M059J (cell line): Measurements from ENCODE around the gene MEDAG. TPM values are rescaled to one million over a fixed set of nuclear protein-coding genes. Genes with fewer than 3 reads are reported as not detected.

Experiments
- DNase-seq: peaks from one replicate; pipeline ENCODE4 v3.0.0-alpha.2; 2012; ENCODE audit warnings: low read depth
- total RNA-seq: library from RNA; depleted of rRNA; stranded (reverse); fragments of >200 nt; shearing (Covaris generic); gene quantifications from 2 replicates; pipeline ENCODE4 v1.2.3, GENCODE V29; 2014; rRNA removed

The MEDAG gene
- total RNA-seq, result 0.07 and 0.12 TPM in 2 replicates

- no peak for DNase-seq
Measured at GRCh38 chr13:30905932-30906383, at the start of gene MEDAG. MEDAG (plus strand) TSS chr13:30906271; CDS start chr13:30906516, 245 bp downstream.

DNA sequence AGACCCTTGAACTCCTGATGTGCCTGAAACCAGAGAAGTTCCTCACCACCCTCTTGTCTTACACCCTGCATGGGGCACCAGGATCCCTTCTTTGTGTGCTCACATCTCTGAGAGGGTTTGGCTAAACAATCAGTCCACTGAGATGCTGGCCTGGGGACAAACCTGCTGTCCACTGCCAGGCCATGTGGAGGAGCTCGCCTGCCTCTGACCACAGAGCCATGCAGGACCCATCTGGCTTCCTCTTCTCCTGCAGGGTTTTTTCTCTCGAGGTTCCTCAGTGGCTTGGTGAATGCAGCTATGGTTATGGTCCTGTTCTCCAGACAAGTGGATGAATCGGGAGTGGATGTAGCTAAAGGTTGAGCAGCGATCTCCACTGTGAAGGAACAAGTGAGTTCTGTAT lies 49.1 kb upstream of the MEDAG start:
- DNase-seq, result peak; percentile 18

GRCh38 chr13:30857636-30858035 lies 48.4 kb upstream of the MEDAG start:
- DNase-seq, result no peak

DNA sequence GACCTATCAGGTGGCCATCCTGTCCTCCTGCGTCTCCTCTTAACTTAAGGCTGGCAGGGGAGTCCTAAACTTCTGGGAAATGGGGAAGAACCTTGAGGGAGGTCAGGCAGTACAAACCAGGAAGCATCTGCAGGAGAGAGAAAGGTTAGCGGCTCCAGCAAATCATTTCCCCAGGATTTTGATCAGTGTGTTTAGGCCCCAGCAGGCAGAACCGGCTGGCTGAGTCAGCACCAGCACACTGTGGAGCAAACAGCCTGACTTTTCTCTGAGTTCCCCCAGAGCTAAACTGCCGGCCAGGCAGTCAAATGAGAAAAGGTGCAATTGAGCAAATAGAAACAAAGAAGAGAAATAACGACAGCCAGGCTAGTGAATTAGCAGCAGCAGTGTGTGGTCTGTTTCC lies 46.7 kb upstream of the MEDAG start:
- no peak for DNase-seq

- no peak for DNase-seq
Measured at GRCh38 chr13:30861163-30861562, 44.9 kb upstream of the MEDAG start.

DNA sequence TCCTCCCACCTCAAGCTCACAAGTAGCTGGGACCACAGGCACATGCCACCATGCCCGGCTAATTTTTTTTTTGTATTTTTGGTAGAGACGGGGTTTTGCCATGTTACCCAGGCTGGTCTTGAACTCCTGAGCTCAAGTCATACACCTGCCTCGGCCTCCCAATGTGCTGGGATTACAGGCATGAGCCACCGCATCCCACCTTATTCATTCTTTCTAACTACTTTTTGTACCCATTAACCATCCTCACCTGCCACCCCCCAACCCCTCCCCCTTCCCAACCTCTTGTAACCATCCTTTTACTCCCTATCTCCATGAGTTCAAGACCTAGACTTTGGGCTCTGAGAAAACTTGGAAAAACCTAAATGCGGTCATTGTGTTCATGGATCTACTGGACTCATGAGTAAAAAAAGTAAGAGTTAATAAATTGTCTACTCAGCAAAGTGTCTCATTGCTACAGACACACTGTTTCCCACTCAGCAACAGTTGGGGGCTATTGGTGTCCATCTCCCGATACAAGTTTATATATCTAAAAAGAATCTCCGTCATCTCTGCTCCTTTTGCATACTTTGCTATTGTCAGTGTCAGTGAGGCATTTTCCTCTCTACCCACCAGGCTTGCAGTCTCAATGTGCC lies 44.1 kb upstream of the MEDAG start:
- DNase-seq, result no peak

- no peak for DNase-seq
Measured at GRCh38 chr13:30862707-30863106, 43.4 kb upstream of the MEDAG start.

GRCh38 chr13:30863231-30863630 lies 42.8 kb upstream of the MEDAG start:
- DNase-seq, result no peak

DNA sequence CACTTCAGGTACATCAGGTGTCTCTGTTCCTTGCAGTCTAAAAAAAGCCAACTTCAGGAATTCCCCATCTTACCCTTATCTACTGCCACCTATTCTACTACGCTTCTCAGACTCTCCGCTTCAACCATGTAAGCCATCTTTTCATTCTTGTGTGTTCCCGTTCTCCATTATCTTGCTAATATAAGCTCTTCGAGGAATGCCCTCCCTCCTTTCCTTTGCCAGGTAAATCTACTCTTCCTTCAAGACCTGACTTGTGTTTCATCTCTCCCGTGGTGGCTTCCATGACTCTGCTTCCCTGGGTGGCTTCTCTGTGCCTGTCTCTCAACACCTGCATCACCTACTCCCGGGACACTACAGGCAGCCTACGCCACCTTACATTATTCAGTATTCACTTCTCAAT lies 42.3 kb upstream of the MEDAG start:
- no peak for DNase-seq

DNA sequence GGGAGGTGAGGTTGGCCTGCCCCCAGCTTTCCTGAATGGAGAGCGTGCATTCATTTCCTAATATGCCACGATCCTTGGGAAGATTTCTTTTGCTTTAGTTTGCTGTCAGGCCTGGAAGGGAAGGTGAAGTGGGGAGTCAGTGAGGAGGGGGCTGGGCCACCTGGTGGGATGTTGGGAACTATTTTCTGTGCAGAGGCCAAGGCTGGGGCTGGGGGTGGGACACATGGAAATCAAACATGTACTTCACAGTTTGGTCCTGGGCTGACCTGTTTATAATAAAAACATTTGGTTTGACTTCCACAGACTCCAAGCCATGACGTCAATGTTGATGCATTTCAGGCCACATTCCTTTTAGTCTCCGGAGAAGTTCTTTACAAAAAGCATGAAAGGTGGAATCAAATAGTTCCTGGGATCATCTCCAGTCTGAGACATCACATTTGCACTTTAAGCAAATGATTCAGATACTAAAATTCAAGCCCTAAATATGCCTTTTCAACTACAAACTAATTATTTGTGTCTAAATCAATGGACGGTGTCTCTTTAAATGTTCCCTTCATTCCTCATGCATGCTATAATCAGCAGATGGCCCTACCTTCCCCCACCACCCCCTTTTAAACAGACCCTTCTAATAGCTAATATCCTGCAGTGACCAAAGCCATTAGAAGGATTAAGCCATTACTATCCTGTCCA lies 41.5 kb upstream of the MEDAG start:
- DNase-seq, result peak; percentile 89

DNA sequence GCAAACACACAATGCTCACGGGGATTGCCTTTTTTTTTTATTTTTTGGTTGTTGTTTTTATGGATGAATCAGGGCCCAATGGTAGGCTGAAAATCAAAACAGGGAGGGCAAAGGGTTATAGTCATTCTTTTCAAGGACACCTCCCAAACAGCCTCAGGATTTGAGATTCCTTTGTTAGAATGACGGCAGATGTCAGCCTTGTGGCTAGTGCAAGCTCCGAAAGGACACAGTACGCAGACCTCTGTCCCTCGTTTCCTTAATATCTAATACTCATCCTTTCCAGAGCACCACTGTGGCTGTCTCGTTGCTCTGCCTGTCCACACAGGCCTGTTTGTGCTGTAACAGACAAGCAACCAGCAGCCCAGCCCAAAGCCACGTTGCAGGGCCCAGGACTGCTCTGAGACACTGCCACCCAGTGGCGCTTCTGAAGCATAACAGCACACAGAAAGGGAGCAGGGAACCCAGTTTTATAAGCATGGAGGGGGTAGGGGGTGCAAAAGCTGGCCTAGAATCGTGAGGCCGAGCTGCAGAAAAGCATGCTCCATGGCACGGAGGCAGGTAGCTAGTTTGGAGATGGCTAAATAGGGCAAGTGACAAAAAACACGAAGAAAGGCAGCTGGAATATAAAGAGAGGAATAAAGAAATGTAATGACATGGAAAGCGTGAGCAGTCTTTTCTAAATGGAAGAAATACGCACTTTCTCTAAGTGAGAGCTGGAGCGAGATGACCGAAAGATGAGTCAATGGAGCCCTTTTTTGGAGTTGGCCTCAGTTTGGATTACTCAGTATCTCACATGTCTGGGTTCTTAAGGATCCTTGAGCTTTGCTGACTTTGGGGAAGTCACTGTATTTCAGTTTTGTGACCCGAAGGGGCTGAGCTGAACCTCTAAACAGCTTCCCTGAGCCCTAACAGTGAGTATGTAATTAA lies 40.7 kb upstream of the MEDAG start:
- DNase-seq, result peak; percentile 87

DNA sequence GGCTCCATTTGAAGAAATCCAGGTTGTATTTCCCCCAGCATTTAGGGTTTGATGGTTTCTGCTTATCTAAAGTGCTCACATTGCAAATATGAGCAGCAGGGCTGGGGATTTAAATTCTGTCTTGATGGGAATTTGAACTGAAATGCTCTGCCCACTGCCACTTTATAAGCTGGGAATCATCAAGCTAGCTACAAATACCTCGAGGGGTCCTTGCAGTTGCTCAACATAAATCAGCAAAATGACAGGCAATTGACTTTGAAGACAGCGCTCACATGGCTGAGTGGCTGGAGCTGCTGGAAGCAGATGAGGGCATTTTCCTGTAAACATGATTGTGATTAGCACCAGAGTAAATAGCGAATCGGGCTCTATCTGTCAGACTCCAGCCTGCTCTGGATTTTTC lies 39.4 kb upstream of the MEDAG start:
- DNase-seq, result no peak

DNA sequence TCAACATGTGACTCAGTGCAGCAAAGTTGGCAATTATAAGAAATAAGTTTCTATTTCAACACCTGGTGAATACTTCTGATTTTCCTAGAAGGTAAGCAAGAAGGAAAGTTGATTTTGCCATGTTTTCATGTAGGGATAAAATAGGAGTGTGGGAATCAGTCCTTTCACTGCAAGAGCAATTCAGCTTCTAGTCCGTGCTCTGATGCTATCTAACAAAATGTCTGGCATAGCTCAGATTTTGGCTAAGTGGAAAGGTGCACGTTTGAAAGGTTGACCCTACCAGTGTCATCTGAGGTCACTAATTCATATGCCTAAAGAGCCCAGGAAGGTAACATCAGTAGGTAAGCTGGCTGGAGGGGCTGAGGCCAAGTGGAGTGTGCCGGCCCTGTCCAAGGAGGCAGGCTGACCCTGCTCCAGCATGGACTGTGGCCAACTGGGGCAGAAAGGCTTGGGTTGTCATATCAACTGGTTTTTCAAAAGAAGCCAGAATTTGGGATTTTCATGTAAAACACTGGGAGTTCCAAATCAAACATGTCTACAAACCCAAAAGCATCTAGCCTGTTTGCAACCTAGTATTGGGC lies 38.9 kb upstream of the MEDAG start:
- no peak for DNase-seq

DNA sequence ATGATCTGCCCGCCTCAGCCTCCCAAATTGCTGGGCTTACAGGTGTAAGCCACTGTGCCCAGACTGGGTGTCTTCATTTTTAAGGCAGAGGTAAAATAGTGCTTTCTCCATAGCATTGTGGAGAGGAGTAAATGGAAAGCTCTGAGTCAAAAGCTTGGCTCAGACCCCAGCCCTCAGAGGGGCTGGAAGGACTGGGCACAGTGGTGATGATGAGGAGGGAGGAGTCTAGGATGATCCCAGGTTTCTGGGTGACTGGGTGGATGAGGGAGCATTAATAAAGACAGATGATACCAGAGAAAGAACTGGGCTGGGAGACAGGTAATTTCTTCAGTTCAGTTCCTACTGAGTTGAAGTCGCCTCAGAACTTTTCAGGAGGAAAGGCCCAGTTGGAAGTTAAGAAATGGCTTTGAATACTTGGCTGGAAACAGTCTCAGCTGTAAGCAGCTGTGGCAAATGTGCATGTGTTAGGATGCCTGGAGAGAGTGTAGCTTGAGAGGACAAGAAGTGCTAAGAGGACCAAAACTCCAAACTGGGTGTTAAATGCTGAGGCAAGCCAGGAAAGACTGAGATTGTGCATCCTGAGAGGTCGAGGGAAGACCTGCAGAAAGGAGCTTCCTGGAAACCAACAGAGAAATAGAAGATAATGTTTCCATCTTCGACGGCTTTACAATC lies 37.1 kb upstream of the MEDAG start:
- peak; percentile 64 for DNase-seq

GRCh38 chr13:30869491-30869890 lies 36.6 kb upstream of the MEDAG start:
- peak; percentile 53 for DNase-seq

DNA sequence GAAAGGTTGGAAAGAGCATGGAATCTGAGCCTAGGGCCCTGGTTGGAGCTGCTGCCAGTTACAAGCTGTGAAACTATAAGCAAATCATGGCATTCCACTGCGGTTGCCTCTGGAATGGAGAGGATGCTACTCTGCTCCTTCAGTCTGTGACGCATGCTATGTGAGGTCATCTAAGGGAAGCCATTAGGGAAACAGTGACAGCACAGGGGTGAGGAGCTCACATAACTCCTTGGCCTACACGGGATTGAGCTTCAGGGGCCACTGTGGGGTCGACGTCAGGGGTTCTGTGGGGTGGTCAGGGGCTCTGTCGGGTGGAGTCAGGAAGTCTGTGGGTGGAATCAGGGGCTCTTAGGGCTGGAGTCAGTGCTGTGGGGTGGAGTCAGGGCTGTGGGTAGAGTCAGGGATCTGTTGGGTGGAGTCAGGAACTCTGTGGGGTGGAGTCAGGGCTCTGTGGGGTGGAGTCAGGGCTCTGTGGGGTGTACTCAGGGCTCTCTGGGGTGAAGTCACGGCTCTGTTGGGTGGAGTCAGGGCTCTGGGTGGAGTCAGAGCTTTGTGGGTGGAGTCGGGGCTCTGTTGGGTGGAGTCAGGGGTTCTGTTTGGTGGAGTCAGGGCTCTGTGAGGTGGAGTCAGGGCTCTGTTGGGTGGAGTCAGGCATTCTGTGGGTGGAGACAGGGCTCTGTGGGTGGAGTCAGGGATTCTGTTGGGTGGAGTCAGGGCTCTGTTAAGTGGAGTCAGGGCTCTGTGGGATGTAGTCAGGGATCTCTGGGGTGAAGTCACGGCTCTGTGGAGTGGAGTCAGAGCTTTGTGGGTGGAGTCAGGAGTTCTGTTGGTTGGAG lies 35.8 kb upstream of the MEDAG start:
- DNase-seq, result peak; percentile 98

DNA sequence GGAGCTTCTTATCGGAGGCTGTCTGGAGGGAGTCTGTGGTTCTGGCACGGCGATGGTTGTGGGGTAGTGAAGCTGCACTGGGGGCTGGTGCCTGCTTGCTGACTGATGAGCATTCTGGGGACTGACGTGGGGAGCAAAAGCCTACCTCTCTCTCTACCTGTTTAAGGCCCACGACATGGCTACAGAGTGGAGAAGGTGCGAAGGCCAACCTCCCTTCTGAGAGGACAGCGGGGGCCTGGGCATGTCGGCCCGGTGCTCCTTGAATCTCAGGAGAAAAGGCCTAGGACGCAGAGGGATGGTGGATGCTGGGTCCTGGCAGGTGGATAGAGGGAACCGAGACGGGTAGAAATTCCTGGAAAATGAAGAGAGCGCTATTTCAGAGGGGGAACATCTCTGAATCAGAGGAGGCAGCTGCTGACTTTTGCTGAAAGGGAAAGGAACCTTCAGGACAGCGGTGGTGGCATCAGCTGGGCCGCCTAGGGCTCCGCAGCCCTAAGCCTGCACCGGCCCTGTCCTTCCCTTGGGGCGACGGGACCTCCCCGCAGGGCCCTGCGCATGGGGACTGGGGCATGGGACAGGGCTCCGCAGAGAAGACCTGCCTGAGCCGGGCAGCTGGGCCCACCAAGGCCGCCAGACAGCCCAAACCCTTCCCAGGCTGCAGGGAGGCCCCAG lies 35.0 kb upstream of the MEDAG start:
- no peak for DNase-seq

DNA sequence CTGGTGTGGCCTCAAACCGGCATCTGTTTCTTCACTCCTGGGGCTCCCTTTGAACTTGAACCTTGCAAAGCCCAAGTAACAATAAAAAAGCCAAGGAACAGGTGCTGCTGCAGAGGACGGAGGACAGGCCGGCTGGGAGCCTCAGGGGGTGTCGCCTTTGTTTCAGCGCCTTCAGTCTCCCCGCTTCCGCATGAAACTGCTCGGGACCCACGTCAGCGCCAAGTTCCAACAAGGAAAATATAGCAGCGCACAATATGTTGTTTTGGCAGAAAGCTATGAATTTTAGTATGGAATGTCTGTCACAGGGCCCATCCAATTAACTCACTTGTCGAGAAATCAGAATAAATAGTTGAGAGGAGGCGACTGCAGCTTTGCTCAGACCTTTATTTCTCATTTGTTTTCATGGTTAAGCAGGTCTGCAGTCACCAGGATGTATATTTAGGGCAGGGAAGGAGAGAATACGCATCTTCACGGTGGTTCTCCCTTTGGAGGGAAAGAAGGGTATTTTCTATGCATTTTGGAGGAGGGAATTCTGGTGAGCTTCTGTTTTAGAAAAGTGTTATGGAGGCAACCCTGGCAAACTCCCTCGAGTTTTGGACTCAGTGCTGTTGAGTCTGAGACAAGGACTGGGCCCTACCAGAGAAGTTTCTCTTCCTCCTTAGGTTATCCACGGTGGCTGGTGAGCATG lies 34.3 kb upstream of the MEDAG start:
- DNase-seq, result no peak

- no peak for DNase-seq
Measured at GRCh38 chr13:30872276-30872594, 33.8 kb upstream of the MEDAG start.
